DMS153 treated with DMSO at 0.1 percent for 48 hours (cell line): Measurements from ENCODE around the gene SMC1B.
"Not testable (repeated sequence)": the region's sequence is repeated elsewhere in the genome, so short reads cannot be mapped to it uniquely, and the experiment has no call there.

Source experiments
- DNase-seq: peaks from one replicate; lab custom pipeline; 2025; ENCODE audit not compliant: unreplicated experiment; lab: John Stamatoyannopoulos, UW

SMC1B gene

GRCh38 chr22:45444168-45444567 is 30.8 kb upstream of the SMC1B start:
- DNase-seq: no peak

- no peak for DNase-seq
These were observed 28.7 kb upstream of the SMC1B start for GRCh38 chr22:45442116-45442515.

GRCh38 chr22:45441138-45441537 is 27.7 kb upstream of the SMC1B start:
- DNase-seq: peak; percentile 58

GRCh38 chr22:45440688-45441087 is 27.3 kb upstream of the SMC1B start:
- DNase-seq: not testable (repeated sequence)

GRCh38 chr22:45438336-45438735 is 24.9 kb upstream of the SMC1B start:
- DNase-seq: no peak

GRCh38 chr22:45436871-45437517 is 23.6 kb upstream of the SMC1B start:
- DNase-seq: not testable (repeated sequence)

GRCh38 chr22:45435544-45436139 is 22.2 kb upstream of the SMC1B start:
- DNase-seq: peak; percentile 73

- no peak for DNase-seq
These were observed 21.6 kb upstream of the SMC1B start for GRCh38 chr22:45434981-45435380.

GRCh38 chr22:45430871-45431270 is 17.5 kb upstream of the SMC1B start:
- DNase-seq: no peak

GRCh38 chr22:45429981-45430775 is 16.8 kb upstream of the SMC1B start:
- DNase-seq: no peak

GRCh38 chr22:45429424-45429823 is 16.0 kb upstream of the SMC1B start:
- no peak for DNase-seq

GRCh38 chr22:45428391-45429385 is 15.3 kb upstream of the SMC1B start:
- DNase-seq: no peak

- DNase-seq: no peak
These were observed 13.7 kb upstream of the SMC1B start for GRCh38 chr22:45427114-45427513.

- DNase-seq: no peak
These were observed 13.0 kb upstream of the SMC1B start for GRCh38 chr22:45426387-45426786.

- no peak for DNase-seq
These were observed 12.3 kb upstream of the SMC1B start for GRCh38 chr22:45425531-45426265.

- no peak for DNase-seq
These were observed 11.7 kb upstream of the SMC1B start for GRCh38 chr22:45425101-45425500.

GRCh38 chr22:45424241-45424731 is 10.9 kb upstream of the SMC1B start:
- no peak for DNase-seq

- no peak for DNase-seq
These were observed 10.1 kb upstream of the SMC1B start for GRCh38 chr22:45423524-45423923.

- no peak for DNase-seq
These were observed 9.0 kb upstream of the SMC1B start for GRCh38 chr22:45422237-45422983.
